Hematopoietic multipotent progenitor cell treated with erythropoietin and hydrocortisone succinate and interleukin-3 and kit ligand, for 6 days (in vitro differentiated cells): ENCODE results near the gene HOXC13.

Source experiments
- DNase-seq: peaks from one replicate; pipeline ENCODE4 v3.0.0-alpha.2; 2015

Gene HOXC13, protein sequence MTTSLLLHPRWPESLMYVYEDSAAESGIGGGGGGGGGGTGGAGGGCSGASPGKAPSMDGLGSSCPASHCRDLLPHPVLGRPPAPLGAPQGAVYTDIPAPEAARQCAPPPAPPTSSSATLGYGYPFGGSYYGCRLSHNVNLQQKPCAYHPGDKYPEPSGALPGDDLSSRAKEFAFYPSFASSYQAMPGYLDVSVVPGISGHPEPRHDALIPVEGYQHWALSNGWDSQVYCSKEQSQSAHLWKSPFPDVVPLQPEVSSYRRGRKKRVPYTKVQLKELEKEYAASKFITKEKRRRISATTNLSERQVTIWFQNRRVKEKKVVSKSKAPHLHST

DNA sequence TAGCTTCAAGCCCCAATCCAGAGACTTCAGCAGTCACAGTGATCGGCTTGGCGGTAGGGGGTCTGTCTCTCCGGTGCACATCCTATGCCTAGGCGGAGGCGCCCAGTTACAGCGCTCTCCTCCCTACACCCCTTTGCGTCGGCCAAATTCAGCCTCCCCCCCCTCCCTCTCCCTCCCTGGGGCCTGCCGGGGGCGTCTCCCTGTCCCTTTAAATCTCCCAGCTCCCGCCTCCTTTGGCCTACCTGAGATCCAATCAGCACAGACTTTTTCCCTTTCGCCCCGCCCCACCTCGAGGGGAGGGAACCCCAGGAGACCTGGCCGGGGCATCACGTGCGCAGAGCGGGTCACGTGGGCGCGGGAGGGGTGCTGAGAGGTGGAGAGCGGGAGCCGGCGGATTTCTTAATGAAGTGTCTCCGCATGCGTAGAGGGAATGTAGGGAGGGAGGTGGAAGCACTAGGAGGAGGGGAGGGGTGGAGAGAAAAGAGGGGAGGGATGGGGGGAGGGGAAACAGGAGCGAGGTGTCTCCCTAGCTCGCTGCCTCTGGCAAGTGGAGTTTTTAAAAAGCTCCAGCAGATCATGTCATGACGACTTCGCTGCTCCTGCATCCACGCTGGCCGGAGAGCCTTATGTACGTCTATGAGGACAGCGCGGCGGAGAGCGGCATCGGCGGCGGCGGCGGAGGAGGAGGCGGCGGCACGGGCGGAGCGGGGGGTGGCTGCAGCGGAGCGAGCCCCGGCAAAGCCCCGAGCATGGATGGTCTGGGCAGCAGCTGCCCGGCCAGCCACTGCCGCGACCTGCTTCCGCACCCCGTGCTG is at the start of gene HOXC13:
Gene HOXC13, plus strand, starts transcription at position 506 of the 815 bp plus-strand sequence. Its CDS starts 76 bp downstream, at position 582.
- peak; percentile 28 for DNase-seq

DNA sequence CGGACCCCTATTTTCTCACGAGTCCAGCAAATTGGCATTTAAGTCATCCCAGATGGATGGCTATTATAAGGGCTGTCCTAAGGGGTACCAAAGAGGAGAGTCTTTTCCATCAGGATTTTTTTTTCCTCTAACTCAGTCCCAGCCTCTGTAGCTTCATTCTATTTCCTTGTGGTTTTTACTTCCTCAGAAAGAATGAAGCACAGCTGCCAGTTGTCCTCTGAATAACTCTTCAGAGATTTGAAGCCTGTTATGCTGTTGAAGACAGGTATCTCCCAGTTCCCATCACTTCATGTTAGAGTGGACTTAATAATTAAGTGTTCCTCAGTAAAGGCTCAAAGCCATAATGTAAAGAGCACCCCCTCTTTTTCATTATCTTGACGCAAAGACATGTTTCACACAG is 48.5 kb upstream of the HOXC13 start:
- no peak for DNase-seq

DNA sequence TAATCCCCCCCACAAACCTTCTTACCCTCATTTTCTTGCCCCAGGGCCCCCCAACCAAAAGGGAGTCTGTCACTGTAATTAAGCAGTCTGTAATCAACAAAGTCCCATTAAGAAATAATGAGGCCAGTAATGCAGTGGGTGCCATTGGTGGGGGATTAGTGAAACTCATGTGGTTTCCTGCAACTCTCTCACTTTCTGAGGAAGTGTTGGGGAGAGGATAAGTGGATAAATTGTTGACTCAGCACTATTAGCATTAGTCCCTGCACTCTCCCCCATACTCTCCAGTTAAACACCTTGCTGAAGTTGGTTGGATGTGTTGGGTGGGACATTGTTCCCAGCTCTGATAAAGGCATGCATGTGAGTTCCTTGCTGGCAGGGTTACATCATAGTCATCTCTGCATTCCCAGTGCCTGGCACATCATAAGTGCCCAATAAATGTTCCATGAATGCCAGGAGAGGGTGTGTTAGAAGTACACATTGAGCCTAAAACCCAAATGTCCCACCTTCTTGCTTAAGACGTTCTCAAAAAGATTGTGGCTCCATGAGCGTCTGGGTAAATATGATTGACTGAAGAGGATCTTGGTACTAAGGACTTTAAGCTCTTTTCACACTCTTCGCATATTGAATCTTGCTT is 45.8 kb upstream of the HOXC13 start:
- no peak for DNase-seq

DNA sequence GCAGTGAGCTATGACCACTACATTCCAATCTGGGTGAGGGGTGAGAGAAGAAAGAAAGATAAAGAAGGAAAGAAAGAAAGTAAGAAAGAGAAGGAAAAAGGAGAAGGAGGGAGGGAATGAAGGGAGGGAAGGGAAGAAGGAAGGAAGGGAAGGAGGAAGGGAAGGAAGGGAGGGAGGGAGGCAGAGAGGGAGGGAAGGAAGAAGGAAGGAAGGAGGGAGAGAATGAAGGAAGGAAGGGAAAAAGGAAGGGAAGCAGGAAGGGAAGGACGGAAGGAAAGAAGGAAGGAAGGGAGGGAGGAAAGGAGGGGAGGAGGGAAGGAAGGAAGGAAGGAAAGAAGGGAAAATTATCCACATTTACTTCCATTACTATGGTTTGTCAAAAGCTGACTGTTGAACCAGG is 39.4 kb upstream of the HOXC13 start:
- no peak for DNase-seq

DNA sequence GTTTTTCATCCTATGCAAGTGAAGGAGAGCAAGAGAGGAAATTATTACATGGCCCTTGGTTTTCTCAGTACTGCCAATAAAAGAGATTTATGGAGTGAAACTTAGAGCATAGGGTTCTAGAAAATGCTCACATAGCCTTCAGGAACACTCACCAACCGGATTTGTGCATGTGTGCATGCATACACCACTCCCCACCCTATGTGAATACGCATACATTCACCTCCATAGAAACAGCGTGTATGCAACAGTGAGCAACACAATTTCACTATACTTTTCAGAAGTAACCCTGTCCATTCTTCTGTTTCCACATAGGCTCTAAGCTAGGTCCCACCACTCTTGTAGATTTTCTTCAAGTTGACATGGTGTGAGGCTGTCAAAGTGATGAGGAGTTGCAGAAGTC is 31.5 kb upstream of the HOXC13 start:
- no peak for DNase-seq

DNA sequence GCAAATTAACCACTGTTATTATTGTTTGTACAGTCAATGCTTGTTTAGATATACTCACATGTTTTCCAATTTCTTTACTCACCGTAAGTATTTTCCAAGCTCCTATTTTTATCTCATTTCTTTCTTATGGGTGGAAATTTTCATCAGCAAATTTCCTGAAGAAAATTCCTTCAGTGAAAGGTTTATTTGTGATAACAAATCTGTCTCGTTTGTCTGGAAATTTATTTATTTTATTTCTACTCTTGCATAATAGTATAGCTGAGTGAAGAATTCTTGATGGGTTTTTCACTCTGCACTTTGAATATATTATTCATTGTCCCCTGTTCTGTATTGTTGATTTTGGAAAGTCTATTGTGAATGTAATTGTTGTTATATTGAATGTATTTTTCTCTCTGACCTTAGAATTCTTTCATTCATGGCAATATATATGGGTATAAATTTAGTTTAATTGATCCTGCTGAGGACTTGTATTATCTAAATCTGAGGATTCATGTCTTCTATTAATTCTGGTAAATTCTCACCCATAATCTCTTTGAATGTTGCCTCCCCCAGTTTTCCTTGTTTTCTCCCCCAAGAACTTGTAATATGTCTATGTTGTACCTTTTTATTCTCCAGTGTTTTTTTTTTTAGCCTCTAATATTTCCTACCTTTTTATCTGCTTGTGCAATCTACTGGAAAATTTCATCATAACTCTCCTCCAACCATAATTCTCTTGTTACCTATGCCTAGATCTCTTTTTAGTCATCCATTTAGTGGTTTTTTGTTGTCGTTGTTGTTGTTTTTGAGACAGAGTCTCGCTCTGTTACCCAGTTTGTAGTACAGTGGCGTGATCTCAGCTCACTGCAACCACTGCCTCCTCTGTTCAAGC is 21.6 kb upstream of the HOXC13 start:
- DNase-seq, result no peak

DNA sequence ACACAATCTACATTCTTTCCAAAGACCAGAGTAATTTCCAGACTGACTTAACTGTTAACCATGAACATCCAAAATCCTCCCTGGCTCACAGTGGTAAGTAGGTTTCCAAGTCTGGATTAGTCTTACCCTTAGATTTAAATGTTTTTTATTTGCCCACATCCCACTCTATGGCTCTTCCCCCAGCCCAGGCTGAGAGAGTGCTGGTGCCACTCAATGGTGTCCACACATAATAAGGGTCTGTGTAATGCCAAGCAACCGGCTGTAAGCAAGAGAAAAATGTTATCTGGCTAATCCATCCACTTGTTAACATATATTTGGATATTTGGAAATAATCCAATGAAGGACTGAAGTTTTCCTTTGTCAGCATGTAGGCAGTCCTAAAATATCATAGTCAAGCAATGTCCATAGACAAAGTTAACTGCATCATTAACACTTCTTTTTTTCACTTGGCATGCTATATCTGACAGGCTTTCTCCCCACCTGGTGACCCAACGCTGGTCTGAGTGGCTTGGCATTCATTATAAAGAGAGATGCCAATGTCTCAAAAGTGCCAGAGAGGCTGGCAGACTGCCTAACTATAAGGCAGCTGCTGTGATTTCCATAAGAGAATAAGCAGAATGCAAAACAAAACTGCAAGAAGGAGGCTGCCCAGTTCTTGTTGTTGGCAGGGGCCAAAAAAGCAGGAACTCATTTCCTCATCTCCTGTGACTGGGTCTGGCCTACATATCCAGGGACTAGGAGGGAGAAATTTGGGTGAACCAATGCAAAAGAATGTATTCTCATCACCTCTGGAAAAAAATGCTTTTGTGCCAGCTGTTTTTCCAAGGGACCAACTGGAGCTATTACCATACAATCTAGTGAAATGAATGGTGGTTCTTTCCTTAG is 13.9 kb upstream of the HOXC13 start:
- no peak for DNase-seq

DNA sequence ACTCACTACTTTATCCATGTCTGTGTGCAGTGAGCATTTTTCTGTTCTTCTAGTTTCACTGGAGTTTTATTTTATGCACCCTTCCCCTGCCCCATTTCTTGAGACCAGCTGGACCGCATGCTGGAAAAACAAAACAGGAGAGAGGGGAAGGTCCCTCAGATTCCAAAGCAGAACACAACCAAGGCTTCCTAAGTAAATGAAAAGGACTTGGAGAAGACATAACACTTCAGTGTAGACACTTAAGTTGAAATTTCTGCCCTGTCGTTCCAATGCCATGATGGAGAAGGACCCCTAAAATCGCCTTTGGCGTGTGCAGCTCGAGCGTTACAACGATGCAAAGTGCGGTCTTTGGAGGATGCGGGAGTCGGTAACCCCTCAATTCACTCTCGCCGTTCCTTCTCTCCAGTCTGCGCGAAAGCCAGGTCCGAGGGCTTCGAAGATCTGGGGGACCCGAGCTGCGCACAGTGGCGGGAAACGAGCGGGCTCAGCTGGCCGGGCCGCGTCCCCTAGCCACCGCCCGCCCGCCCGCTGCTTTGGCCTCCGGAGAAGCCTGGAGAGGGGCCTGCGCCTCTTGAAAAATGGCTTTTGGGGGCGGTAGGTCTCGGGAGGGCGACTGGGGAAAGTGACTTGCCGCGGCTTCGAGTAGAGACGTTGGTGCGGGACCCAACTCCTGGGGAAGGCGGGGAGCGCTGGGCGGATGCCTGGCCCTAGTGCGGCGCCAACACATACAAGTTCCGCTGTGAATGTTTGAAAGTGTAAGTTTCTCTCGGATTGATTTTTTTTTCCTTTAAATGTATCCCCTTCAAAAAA is 11.2 kb upstream of the HOXC13 start:
- DNase-seq, result no peak

DNA sequence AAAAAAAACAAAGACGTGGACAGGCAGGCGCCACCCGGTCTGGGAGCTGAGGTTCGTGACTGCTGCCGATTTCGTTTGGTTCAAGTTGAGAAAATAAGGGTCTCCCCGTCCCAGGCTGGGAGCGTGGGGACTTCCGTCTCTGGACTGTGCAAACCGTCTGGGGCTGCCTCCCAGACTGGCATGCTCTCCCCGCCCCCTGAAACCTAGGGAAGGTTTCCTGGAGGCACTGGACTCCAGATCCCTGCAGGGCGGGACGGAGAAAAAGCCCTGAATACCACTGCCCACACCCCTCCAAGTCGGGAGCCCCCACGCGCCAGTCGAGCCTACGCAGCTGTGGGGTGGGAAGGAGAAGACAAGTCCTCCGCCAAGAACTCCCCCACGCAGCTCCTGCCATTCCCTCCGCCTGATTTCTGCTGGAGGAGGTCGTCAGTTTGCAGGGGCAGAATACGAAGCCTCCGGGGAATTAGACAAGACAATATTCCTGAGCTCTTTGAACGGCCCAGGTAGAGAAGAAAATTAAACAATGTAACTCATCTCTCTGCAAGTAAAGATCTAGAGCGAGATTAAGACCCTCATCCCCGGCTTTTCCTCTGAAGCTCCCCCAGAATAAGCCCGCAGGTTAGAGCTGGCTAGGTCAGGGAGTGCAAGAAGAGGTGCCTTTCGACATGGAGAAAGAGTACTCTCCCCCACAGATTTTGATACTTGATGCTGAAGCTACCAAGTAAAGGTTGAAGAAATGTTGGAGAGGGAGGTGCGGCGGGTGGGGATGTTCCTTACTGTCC is 10.4 kb upstream of the HOXC13 start:
- DNase-seq, result no peak

DNA sequence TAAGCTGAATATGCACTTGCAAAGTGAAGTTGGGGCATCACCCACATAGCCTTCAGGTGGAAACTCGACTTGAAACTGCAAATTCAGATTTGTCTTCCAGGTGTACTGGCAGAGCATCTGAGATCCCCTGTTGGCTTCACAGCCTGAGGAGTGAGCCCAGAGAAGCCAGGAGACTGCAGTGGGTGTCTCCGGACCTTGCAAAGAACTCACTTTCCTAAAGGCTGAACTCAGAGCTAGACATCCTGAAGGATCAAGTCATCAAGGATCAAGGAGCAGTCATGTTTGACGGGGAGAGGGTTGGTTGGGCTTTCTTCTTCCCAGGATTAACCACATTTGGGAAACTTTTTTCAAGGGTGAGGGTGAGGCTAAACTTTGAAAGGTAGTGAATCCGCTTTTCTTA is 9.1 kb upstream of the HOXC13 start:
- DNase-seq, result no peak

DNA sequence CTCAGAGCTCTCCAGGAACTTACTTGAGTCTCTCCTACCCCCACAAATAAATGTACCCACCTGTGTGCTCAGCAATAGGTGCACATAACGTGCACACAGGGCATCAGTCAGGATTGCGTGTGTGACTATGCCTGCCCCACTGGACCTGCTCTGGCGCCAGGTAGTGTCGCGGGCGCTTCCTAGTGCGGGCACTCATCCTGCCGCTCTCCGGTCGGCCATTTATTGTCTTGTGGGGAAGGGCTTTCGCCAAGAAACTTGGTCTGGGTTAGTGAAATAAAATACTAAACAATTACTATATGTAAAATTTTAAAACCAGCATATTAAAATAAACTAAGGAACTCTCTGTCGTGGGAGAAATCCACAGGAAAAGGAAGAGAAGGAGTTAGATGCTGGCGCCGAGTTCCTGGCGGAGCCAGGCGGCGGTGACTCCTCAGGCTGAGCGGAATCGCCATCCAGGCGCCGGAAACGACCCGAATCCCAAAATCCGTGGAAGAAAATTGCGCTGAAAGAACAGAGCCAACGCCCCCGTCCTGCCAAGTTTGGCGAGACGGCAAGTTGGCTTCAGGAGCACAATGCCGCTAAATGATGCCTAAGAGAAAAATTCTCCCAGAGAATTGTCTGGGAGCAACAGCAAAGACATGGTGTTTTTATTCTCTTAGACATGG is 7.9 kb upstream of the HOXC13 start:
- DNase-seq, result no peak

DNA sequence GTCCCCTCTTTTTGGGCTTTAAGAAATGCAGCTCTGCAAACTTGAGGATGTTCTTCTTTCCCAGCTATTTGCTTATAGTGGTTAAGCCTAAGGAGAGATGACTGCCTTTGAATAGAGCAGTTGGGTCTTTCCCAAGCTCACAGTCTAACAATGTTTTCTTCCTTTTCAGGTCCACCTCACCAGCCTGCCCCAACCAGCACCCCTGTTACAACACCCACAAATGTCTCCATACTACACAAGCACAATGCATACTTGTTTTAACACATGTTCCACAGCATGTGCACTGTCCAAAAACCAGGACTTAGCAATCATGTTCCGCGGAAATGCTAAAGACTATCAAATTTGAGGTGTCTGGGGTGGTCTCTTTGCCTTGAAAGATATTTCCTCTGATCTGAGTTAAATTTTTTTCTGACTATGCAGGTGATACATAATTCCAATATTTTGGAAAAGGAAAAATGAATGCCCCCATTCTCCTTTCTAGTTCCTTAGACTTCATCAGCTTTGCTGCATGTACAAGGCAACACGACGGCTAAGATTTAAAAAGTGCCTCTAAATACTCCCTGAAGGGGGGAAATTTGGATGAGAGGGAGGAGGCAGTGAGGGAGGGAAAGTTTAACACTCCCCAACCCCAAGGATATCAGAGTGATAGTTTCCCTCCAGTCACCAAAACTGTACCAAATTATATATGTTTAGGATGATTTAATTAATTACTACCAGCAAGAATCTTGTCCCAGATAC is 6.6 kb upstream of the HOXC13 start:
- no peak for DNase-seq

DNA sequence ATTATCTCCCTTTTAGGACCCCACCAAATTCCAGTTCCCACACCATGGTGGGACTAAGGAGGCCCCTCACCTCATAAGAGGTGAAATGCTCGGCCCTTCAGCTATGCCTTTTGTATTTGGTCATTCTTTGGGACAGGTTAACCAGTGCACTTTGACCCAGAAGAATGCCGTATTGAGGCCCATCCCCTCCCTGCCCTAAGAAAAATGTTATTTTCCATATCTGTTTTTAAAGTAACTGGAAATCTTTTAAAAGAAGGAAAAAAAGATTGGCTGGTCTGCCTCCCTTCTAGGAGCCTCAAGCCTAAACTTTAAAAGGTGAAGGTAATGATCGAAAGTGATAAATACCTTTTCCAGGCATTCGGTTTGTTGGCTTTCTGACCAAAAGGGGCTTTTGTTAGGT is 5.7 kb upstream of the HOXC13 start:
- no peak for DNase-seq

DNA sequence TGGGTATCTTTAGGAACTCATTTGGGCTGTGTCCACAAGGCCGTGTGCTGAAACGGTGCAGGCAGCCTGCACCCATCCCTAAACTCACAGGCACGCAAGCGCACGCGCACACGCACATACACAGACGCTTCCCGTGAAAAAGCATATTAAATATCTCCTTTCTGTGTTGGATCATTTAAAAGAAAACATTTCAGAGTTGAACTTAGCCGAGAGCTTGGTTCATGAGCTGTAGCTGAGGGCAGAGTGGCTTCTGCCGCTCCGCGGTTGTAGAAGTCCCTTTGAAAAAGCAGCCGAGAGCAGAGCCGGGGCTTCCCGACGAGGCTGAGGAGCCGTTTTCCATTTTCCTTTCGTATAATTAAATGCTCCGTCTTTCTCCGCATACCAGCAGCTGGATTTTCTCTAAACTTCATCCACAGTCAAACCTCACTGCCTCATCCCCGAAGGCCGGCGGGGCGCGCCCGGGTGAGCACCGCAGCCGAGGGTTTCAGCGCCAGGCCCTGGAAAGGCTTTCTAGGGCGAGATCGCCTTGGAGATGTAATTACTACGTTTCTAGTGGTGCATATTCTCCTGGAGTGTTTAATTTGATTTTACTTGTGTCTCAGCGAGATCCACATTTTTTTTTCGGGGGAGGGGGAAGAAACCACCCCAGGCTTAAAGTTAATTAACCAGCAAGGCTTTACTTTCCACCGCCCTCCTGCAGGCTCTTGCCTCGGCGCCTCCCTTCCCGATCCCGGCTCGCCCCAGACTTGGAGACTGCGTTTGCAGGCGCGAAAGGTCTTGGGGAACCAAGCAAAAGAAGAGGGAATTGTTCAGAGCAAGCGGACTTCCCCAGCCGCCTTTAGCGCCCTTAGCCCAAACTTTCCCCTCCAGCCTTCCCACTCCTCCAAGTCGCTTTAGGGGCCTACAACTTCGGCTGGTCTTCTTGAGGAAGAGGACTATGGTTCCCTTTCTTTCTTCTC is 3.0 kb upstream of the HOXC13 start:
- DNase-seq, result no peak

DNA sequence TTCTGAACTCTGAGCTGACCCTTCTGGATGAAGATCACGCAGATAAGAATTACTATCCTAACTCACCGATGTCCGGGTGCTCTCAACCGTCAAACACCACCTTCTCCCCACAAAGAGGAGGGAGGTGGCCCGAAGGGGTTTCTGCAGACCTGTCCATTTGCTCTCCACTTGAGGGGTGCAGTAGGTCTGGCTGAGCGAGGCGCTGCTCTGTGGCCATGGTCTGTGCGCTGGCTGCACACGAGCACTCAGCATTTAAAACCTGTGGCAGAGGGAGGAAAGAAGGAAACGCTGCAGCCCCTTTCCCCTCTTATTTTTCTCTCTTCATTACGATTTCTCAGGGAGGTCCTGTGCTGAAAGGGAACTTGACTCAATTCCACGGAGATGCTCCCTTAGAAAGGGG is 1.5 kb upstream of the HOXC13 start:
- no peak for DNase-seq

DNA sequence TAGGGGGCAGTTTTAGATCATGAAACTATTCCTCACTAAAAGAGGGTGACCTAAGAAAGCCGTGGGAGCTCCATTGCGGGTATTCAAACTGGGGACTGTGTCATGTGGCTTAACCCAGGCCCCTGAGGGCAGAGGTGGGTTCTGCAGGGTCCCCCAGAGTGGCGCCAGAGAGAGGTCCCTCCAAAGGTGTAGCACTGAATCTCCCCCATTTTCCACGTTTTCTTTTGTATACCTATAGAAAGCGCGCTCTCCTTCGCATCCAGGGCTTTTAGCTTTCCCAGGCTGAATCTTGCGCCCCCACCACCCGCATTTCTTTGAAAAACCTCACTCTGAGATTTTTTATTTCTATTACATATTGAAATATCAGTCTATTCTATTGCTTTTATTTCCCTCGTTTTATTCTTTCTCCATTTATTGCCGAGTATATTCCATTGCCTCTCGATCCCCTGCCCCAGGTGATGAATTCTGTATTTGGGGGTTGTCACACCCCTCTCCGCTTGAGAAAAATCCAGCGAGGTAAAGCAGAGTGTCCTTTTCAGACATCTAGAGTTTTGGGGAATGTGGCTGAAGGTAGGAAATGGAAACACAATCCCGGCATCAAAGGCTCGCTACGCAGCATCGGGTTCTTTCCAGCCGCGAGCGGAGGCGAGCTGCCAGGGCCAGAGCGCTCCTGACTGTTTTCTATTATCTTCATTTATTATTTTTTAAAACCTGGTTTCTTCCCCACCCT is 870 bp upstream of the HOXC13 start:
- no peak for DNase-seq
